ENCODE results near the gene ALK. TPM values are rescaled to one million over a fixed set of nuclear protein-coding genes. Genes with fewer than 3 reads are reported as not detected.

Gene ALK
- polyA plus RNA-seq, 1 of the 3 experiments (the other 2 are of a cell fraction): 0.30 TPM

GRCh38 chr2:29620890-29621289 lies 300.5 kb downstream of the ALK start:
- no peaks in the 10 kb centered on the region for H3K9me3 ChIP-seq
- no peak overlapping the region for H3K4me2 ChIP-seq
- CTCF ChIA-PET: interaction anchor here (1.2 kb wide), 1 partner anchor 186 kb away, joined by 3 read pairs; no protein-coding TSS in a partner anchor
- H3K4me3 ChIP-seq (ENCODE audit: low read depth in 2 of 2, low read length in 1 of 2): no peak overlapping the region
- H3K9ac ChIP-seq: no peak overlapping the region
- no peaks in the 10 kb centered on the region for H3F3A ChIP-seq (replicated peaks; ENCODE audit: insufficient read depth)
- H4K20me1 ChIP-seq (ENCODE audit: insufficient read depth): no peaks in the 10 kb centered on the region
- H3K79me2 ChIP-seq (ENCODE audit: insufficient read depth): no peaks in the 10 kb centered on the region
- TF ChIP-seq USF2 (IDR thresholded peaks at IDR 0.05; ENCODE audit: borderline replicate concordance, low read depth, low read length) (no peak), MAX (IDR thresholded peaks at IDR 0.05; ENCODE audit: low read depth) (no peak)
- DNase-seq: no peak
- no peaks in the 10 kb centered on the region for H3K9me2 ChIP-seq
- H3K27me3 ChIP-seq (ENCODE audit: insufficient read depth): no peaks in the 10 kb centered on the region
- POLR2A ChIA-PET: no interaction called here
- WGBS (ENCODE audit: low lambda C conversion rate): 35% methylated on average over 1 of the region's 1 CpG
- peaks cover 0 to 54% of the 10 kb centered on the region in 2 experiments; a peak in 2 of 4 replicates for H3K4me1 ChIP-seq (ENCODE audit: control insufficient read depth in 1 of 2, insufficient read depth in 2 of 2, low read depth in 1 of 2, low read length in 1 of 2)
- peak overlapping the region in 1 of 2 experiments; percentile 64; a peak in 2 of 4 replicates for H3K27ac ChIP-seq (ENCODE audit: low read depth in 2 of 2, low read length in 1 of 2)
- no peak overlapping the region for H2AFZ ChIP-seq (ENCODE audit: low read depth)
- no peaks in the 10 kb centered on the region for H3K36me3 ChIP-seq (replicated peaks in 1 of 2; ENCODE audit: control insufficient read depth in 1 of 2, insufficient read depth in 2 of 2, low read length in 1 of 2)

DNA sequence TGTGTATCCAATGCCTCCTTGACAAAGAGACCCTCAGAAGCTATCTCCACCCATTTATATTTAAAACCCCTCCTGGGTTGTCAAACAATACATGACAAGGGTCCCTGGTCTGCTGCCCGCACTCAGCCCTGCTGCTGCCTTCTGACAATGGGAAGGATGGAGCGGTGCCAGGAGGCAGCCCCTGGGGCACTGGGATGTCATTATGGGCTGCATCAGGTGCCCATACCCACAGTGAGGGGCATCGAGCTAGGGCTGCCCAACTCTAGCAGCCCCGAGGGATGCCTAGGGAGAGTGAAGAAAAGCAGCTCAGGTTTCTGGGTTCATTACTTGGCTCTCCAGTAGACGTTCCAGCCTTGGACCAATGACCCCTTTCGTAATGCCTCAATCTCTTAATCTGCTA lies 301.7 kb downstream of the ALK start:
- Histone ChIP-seq H2AFZ (ENCODE audit: low read depth) (no peak overlapping the region), H3K9me2 (no peaks in the 10 kb centered on the region), H3K9ac (no peak overlapping the region), H3K27me3 (ENCODE audit: insufficient read depth) (no peaks in the 10 kb centered on the region), H3F3A (replicated peaks; ENCODE audit: insufficient read depth) (no peaks in the 10 kb centered on the region), H3K9me3 (no peaks in the 10 kb centered on the region), H3K4me1 (ENCODE audit: control insufficient read depth in 1 of 2, insufficient read depth in 2 of 2, low read depth in 1 of 2, low read length in 1 of 2) (peaks cover 0 to 59% of the 10 kb centered on the region in 2 experiments; a peak in 2 of 4 replicates), H4K20me1 (ENCODE audit: insufficient read depth) (no peaks in the 10 kb centered on the region), H3K36me3 (replicated peaks in 1 of 2; ENCODE audit: control insufficient read depth in 1 of 2, insufficient read depth in 2 of 2, low read length in 1 of 2) (no peaks in the 10 kb centered on the region), H3K27ac (ENCODE audit: low read depth in 2 of 2, low read length in 1 of 2) (peak overlapping the region in 1 of 2 experiments; percentile 72; a peak in 2 of 4 replicates), H3K4me3 (ENCODE audit: low read depth in 2 of 2, low read length in 1 of 2) (no peak overlapping the region), H3K79me2 (ENCODE audit: insufficient read depth) (no peaks in the 10 kb centered on the region), H3K4me2 (no peak overlapping the region)
- ChIA-PET POLR2A (no interaction called here), CTCF (interaction anchor here (1.4 kb wide), 1 partner anchor 16 kb away, joined by 3 read pairs; no protein-coding TSS in a partner anchor)
- 57% methylated on average over 5 of the region's 6 CpGs for WGBS (ENCODE audit: low lambda C conversion rate)
- DNase-seq: no peak
- no peak for TF ChIP-seq JUND (IDR thresholded peaks at IDR 0.05)
- no peak for TF ChIP-seq USF2 (IDR thresholded peaks at IDR 0.05; ENCODE audit: borderline replicate concordance, low read depth, low read length)
- no peak for TF ChIP-seq REST (IDR thresholded peaks at IDR 0.05; ENCODE audit: low read depth, low read length)
- no peak for TF ChIP-seq YY1 (IDR thresholded peaks at IDR 0.05; ENCODE audit: low read depth)
- TF ChIP-seq TEAD4 (IDR thresholded peaks at IDR 0.05; ENCODE audit: borderline replicate concordance, insufficient read depth): no peak
- no peak for TF ChIP-seq FOSL2 (IDR thresholded peaks at IDR 0.05; ENCODE audit: borderline replicate concordance, low read depth)
- TF ChIP-seq CTCF (IDR thresholded peaks at IDR 0.05): no peak
- TF ChIP-seq NRF1 (IDR thresholded peaks at IDR 0.05; ENCODE audit: low read depth, low read length): no peak
- no peak for TF ChIP-seq SIN3A (IDR thresholded peaks at IDR 0.05; ENCODE audit: borderline replicate concordance, low read depth, low read length)
- TF ChIP-seq EP300 (IDR thresholded peaks at IDR 0.05; ENCODE audit: borderline replicate concordance in 1 of 2, low read depth in 1 of 2, low read length in 1 of 2): no peak
- no peak for TF ChIP-seq POLR2AphosphoS5 (IDR thresholded peaks at IDR 0.05; ENCODE audit: low read depth, low read length)
- TF ChIP-seq GABPA (IDR thresholded peaks at IDR 0.05; ENCODE audit: low read depth): no peak
- TF ChIP-seq MEF2A (IDR thresholded peaks at IDR 0.05; ENCODE audit: borderline replicate concordance, low read depth): no peak
- TF ChIP-seq, protein P1, sequence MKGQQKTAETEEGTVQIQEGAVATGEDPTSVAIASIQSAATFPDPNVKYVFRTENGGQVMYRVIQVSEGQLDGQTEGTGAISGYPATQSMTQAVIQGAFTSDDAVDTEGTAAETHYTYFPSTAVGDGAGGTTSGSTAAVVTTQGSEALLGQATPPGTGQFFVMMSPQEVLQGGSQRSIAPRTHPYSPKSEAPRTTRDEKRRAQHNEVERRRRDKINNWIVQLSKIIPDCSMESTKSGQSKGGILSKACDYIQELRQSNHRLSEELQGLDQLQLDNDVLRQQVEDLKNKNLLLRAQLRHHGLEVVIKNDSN (IDR thresholded peaks at IDR 0.05; ENCODE audit: borderline replicate concordance, low read depth): no peak
- TF ChIP-seq FOXM1 (IDR thresholded peaks at IDR 0.05; ENCODE audit: low read depth): no peak
- no peak for TF ChIP-seq FOXJ3 (CRISPR knock-in tag; IDR thresholded peaks at IDR 0.05)
